HEK293 (cell line): Measurements from ENCODE around the gene PPARD.

Experiments
- GLI4 ChIP-seq: fragments of 450-650 bp; formaldehyde crosslinking; IDR thresholded peaks from 2 replicates; pipeline ENCODE4 v1.5.1; 2016; ENCODE audit warnings: missing biosample characterization, missing genetic modification characterization
- HIC1 ChIP-seq: fragments of 450-650 bp; formaldehyde crosslinking; IDR thresholded peaks from 2 replicates; pipeline ENCODE4 v1.5.1; 2016; ENCODE audit warnings: missing biosample characterization, missing genetic modification characterization
- HOXC10 ChIP-seq: sonication (generic); formaldehyde crosslinking; IDR thresholded peaks from 2 replicates; pipeline ENCODE4 v1.8.1; 2023; ENCODE audit warnings: mild to moderate bottlenecking, missing genetic modification reagents
- INSM2 ChIP-seq: fragments of 450-650 bp; formaldehyde crosslinking; IDR thresholded peaks from 2 replicates; pipeline ENCODE4 v1.5.1; 2016; ENCODE audit warnings: missing biosample characterization, missing genetic modification characterization
- MEIS1 ChIP-seq: sonication (generic); formaldehyde crosslinking; IDR thresholded peaks from 2 replicates; pipeline ENCODE4 v1.8.1; 2022; ENCODE audit warnings: missing genetic modification reagents, mild to moderate bottlenecking, borderline replicate concordance
- OVOL3 ChIP-seq: fragments of 450-650 bp; formaldehyde crosslinking; IDR thresholded peaks from 2 replicates; pipeline ENCODE4 v1.5.1; 2016; ENCODE audit warnings: missing biosample characterization, missing genetic modification characterization
- REST ChIP-seq: fragments of 450-650 bp; formaldehyde crosslinking; IDR thresholded peaks from 2 replicates; pipeline ENCODE4 v1.5.1; 2016; ENCODE audit warnings: missing biosample characterization, missing genetic modification characterization
- ZNF302 ChIP-seq: fragments of 450-650 bp; formaldehyde crosslinking; IDR thresholded peaks from 2 replicates; pipeline ENCODE4 v1.5.1; 2016; ENCODE audit warnings: missing biosample characterization, missing genetic modification characterization, low read depth
- ZNF433 ChIP-seq: fragments of 450-650 bp; formaldehyde crosslinking; IDR thresholded peaks from 2 replicates; pipeline ENCODE4 v1.5.1; 2016; ENCODE audit warnings: missing biosample characterization, missing genetic modification characterization, low read depth
- ZNF514 ChIP-seq: fragments of 450-650 bp; formaldehyde crosslinking; IDR thresholded peaks from 2 replicates; pipeline ENCODE4 v1.5.1; 2016; ENCODE audit warnings: missing biosample characterization, missing genetic modification characterization
- ZNF530 ChIP-seq: fragments of 450-650 bp; formaldehyde crosslinking; IDR thresholded peaks from 2 replicates; pipeline ENCODE4 v1.5.1; 2016; ENCODE audit warnings: low read depth, missing biosample characterization, missing genetic modification characterization
- ZNF548 ChIP-seq: fragments of 450-650 bp; formaldehyde crosslinking; IDR thresholded peaks from 2 replicates; pipeline ENCODE4 v1.5.1; 2016; ENCODE audit warnings: missing biosample characterization, missing genetic modification characterization
- ZNF658 ChIP-seq: fragments of 450-650 bp; formaldehyde crosslinking; IDR thresholded peaks from 2 replicates; pipeline ENCODE4; 2016; ENCODE audit warnings: missing biosample characterization, missing genetic modification characterization
- ZNF677 ChIP-seq: fragments of 450-650 bp; IDR thresholded peaks from 2 replicates; pipeline ENCODE4 v1.5.0; 2018; ENCODE audit warnings: missing biosample characterization, mild to moderate bottlenecking, missing genetic modification characterization, moderate library complexity
- ZNF76 ChIP-seq: fragments of 450-650 bp; formaldehyde crosslinking; IDR thresholded peaks from 2 replicates; pipeline ENCODE4; 2016; ENCODE audit warnings: low read depth, missing biosample characterization, missing genetic modification characterization, borderline replicate concordance
- ZNF777 ChIP-seq: fragments of 450-650 bp; formaldehyde crosslinking; IDR thresholded peaks from 2 replicates; pipeline ENCODE4 v1.5.1; 2017; ENCODE audit warnings: missing biosample characterization, missing genetic modification characterization, borderline replicate concordance
- ZNF830 ChIP-seq: fragments of 450-650 bp; IDR thresholded peaks from 2 replicates; pipeline ENCODE4 v1.5.0; 2018; ENCODE audit warnings: missing biosample characterization, missing genetic modification characterization, low read depth, mild to moderate bottlenecking, moderate library complexity
- ZNF843 ChIP-seq: fragments of 450-650 bp; formaldehyde crosslinking; IDR thresholded peaks from 2 replicates; pipeline ENCODE4 v1.5.1; 2016; ENCODE audit warnings: missing biosample characterization, missing genetic modification characterization
- TF ChIP-seq, protein P1 (sequence below): fragments of 450-650 bp; formaldehyde crosslinking; IDR thresholded peaks from 2 replicates; pipeline ENCODE4 v1.5.1; 2016; ENCODE audit warnings: missing biosample characterization, missing genetic modification characterization
- TF ChIP-seq, protein P2 (sequence below): fragments of 450-650 bp; formaldehyde crosslinking; IDR thresholded peaks from 2 replicates; pipeline ENCODE4 v1.5.1; 2016; ENCODE audit warnings: missing biosample characterization, missing genetic modification characterization, low read depth
- TF ChIP-seq, protein P3 (sequence below): fragments of 450-650 bp; formaldehyde crosslinking; optimal IDR thresholded peaks from 2 replicates; pipeline ENCODE3; 2016; ENCODE audit warnings: missing biosample characterization, mild to moderate bottlenecking, missing genetic modification characterization
- TF ChIP-seq, protein P4 (sequence below): fragments of 450-650 bp; formaldehyde crosslinking; IDR thresholded peaks from 2 replicates; pipeline ENCODE4 v1.5.1; 2016; ENCODE audit warnings: missing biosample characterization, missing genetic modification characterization

Gene PPARD

DNA sequence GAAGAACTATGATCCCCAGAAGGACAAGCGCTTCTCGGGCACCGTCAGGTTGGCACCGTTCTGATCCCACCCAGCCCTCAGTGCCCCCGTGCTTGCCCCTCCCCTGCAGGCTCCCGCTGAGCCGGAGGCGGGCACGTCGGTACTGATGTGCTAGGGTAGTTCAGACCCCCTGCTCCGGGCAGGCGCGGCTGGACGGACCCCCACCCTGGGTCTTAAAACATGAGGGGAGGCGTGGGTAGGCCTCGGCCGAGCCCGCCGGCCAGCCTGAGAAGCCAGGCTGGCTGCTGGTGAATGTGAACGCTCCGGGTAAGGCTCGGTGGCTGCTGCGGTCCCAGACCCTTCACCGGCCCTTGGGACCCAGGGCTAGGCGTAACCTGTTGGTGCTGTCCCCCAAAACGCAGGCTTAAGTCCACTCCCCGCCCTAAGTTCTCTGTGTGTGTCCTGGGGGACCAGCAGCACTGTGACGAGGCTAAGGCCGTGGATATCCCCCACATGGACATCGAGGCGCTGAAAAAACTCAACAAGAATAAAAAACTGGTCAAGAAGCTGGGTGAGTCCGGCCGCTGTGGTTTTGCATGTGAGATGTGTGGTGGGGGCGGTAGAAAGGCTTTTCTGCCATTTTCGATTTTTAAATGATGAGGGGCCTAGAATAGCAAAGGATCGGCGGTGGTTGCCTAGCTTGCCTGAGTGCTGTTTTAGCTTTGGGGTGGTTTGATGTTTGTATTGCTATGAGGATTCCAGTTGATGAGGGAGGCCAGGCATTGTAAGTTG lies 126.8 kb downstream of the PPARD start (continued):
- TF ChIP-seq MEIS1 (CRISPR knock-in tag) = no peak
- TF ChIP-seq ZNF76 (tag by site-specific recombination) = no peak
- TF ChIP-seq ZNF830 (tag by site-specific recombination) = no peak
- TF ChIP-seq ZNF548 = no peak
- no peak for TF ChIP-seq ZNF302 (tag by site-specific recombination)
- TF ChIP-seq OVOL3 (tag by site-specific recombination) = no peak
- 0 out of 2 replicates have a peak, but pooled peaks have one; percentile 35 for TF ChIP-seq HOXC10 (CRISPR knock-in tag)
- TF ChIP-seq, protein P1, sequence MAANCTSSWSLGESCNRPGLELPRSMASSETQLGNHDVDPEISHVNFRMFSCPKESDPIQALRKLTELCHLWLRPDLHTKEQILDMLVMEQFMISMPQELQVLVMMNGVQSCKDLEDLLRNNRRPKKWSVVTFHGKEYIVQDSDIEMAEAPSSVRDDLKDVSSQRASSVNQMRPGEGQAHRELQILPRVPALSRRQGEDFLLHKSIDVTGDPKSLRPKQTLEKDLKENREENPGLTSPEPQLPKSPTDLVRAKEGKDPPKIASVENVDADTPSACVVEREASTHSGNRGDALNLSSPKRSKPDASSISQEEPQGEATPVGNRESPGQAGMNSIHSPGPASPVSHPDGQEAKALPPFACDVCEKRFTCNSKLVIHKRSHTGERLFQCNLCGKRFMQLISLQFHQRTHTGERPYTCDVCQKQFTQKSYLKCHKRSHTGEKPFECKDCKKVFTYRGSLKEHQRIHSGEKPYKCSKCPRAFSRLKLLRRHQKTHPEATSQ (tag by site-specific recombination) = no peak
- TF ChIP-seq ZNF658 = no peak
- TF ChIP-seq, protein P2, sequence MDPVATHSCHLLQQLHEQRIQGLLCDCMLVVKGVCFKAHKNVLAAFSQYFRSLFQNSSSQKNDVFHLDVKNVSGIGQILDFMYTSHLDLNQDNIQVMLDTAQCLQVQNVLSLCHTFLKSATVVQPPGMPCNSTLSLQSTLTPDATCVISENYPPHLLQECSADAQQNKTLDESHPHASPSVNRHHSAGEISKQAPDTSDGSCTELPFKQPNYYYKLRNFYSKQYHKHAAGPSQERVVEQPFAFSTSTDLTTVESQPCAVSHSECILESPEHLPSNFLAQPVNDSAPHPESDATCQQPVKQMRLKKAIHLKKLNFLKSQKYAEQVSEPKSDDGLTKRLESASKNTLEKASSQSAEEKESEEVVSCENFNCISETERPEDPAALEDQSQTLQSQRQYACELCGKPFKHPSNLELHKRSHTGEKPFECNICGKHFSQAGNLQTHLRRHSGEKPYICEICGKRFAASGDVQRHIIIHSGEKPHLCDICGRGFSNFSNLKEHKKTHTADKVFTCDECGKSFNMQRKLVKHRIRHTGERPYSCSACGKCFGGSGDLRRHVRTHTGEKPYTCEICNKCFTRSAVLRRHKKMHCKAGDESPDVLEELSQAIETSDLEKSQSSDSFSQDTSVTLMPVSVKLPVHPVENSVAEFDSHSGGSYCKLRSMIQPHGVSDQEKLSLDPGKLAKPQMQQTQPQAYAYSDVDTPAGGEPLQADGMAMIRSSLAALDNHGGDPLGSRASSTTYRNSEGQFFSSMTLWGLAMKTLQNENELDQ (tag by site-specific recombination) = no peak
- no peak for TF ChIP-seq ZNF514 (tag by site-specific recombination)
- TF ChIP-seq GLI4 = no peak
- TF ChIP-seq, protein P3, sequence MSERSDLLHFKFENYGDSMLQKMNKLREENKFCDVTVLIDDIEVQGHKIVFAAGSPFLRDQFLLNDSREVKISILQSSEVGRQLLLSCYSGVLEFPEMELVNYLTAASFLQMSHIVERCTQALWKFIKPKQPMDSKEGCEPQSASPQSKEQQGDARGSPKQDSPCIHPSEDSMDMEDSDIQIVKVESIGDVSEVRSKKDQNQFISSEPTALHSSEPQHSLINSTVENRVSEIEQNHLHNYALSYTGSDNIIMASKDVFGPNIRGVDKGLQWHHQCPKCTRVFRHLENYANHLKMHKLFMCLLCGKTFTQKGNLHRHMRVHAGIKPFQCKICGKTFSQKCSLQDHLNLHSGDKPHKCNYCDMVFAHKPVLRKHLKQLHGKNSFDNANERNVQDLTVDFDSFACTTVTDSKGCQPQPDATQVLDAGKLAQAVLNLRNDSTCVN (tag by site-specific recombination) = no peak
- no peak for TF ChIP-seq ZNF677 (tag by site-specific recombination)
- 0 out of 2 replicates have a peak, but pooled peaks have one; percentile 8 for TF ChIP-seq INSM2 (tag by site-specific recombination)
- TF ChIP-seq ZNF843 (tag by site-specific recombination) = no peak
- no peak for TF ChIP-seq ZNF433
- TF ChIP-seq ZNF530 = no peak
- TF ChIP-seq REST (tag by site-specific recombination) = no peak
- 0 out of 2 replicates have a peak, but pooled peaks have one; percentile 33 for TF ChIP-seq HIC1
- no peak for TF ChIP-seq ZNF777 (tag by site-specific recombination)
- TF ChIP-seq, protein P4, sequence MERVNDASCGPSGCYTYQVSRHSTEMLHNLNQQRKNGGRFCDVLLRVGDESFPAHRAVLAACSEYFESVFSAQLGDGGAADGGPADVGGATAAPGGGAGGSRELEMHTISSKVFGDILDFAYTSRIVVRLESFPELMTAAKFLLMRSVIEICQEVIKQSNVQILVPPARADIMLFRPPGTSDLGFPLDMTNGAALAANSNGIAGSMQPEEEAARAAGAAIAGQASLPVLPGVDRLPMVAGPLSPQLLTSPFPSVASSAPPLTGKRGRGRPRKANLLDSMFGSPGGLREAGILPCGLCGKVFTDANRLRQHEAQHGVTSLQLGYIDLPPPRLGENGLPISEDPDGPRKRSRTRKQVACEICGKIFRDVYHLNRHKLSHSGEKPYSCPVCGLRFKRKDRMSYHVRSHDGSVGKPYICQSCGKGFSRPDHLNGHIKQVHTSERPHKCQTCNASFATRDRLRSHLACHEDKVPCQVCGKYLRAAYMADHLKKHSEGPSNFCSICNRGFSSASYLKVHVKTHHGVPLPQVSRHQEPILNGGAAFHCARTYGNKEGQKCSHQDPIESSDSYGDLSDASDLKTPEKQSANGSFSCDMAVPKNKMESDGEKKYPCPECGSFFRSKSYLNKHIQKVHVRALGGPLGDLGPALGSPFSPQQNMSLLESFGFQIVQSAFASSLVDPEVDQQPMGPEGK = no peak
